RPMI8226 (cell line): ENCODE measurements around the gene AKT1S1.
"Not testable (repeated sequence)": the region's sequence is repeated elsewhere in the genome, so short reads cannot be mapped to it uniquely, and the experiment has no call there.

Source experiments
- DNase-seq: peaks from one replicate; pipeline ENCODE4 v3.0.0-alpha.2; 2015

Gene AKT1S1

DNA sequence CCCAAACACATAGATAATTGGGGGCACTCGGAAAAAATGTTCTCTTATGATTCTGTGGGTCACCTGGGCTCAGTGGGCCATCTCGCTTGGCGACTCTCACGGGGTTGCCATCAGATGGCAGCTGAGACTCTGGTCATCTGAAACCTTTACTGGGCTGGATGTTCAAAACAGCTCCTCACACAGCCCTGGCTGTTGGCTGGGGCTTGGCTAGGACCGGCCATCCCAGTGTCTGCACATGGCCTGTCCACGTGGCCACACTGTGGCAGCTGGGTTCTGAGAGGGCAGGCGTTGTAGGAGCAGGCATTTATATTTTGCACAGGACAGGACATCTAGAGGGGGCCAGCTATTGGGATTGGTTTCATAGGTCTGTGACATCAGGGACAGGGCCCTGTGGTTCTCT lies 43.6 kb downstream of the AKT1S1 start:
- no peak for DNase-seq

DNA sequence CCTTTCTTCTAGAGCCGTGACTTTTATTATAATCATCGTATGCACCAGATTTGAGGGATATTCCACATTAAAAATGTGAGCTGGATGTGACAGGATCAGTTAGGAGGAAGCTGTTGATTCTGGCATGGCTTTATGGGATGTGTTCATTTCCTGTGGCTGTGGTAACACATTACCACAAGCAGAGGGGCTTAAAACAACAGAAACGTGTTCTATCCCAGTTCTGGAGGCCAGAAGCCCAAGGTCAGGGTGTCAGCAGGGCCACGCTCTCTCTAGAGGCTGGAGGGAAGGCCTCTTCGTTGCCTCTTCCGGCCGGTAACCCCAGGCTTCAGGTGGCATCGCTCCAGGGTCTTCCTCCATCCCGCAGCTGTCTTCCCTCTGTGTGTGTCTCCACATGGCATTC lies 44.6 kb downstream of the AKT1S1 start:
- DNase-seq: no peak

DNA sequence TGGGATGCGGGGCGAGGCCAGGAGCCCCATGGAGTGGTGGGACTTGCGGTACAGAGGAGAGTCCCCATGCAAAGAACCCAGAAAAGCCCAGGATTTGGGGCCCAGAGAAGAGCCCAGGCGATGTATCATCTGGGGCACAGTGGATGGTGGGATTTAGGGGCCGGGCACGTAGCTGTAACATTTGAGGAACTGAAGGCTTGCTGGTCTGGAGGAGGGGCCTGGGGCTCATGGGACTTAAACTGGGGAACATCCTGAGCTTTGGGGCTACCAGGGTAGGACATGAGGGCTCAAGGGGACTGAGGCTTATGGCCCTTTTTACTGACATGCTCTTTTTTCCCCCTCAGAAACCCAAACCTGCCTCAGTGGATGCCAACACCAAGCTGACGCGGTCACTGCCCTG lies 45.6 kb downstream of the AKT1S1 start:
- DNase-seq: no peak

DNA sequence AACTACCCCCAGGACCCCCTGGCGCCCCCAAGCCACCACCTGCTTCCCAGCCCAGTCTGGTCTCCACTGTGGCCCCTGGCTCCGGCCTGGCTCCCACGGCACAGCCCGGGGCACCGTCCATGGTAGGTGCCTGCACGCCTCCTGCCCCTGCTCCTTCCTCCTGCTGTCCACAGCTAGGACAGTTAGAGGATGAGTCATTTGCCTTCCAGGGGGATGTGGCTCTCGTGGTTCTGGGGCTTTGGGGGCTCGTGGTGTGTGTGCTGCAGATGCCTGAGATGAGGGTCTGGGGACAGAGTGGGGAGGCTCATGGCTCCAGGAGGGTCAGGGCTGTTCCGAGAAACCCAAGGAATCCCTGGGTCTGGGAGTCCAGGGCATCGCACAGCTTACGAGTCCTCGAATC lies 46.4 kb downstream of the AKT1S1 start:
- no peak for DNase-seq

DNA sequence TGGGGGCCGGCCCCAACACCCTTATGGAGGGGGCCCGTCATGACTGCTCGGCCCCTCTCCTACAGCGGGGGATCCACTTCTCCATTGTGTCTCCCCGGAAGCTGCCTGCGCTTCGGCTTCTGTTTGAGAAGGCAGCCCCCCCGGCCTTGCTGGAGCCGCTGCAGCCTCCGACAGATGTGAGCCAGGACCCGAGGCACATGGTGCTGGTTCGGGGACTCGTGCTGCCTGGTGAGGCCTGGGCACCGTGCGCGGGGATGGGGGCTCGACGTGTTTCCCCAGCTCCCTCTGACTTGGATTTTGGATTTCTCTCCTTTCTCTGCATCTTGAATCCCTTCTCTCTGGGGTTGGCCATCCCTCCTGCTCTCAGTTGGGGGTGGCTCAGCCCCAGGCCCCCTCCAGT lies 47.4 kb downstream of the AKT1S1 start:
- DNase-seq: no peak

DNA sequence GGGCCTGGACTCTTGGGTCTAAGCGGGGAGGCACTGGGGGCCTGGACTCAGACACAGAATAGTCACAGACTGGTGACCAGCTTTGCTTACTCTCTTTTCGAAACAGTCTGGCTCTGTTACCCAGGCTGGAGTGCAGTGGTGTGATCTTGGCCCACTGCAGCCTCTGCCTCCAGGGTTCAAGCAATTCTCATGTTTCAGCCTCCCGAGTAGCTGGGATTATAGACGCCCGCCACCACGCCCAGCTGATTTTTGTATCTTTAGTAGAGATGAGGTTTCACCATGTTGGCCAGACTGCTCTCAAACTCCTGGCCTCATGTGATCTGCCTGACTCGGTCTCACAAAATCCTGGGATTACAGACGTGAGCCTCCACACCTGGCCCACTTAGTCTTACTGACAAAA lies 48.0 kb downstream of the AKT1S1 start:
- no peak for DNase-seq

DNA sequence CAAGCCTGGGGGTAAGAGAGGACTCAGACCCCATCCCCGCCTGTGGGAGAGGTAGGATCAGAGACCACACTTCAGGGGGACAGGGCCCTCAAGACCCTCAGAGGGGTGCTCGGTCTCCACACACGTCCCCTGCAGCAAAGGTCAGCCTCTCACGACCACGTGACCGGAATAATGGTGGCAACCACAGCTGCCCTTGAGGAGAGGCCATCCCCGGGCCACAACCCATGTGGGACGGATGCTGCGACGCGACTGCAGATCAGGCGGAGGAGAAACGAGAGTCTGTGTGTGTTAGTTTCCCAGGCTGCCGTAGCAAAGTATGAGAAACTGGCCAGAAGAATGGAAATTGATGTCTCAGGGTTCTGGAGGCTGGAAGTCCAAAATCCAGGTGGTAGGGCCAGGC lies 50.1 kb downstream of the AKT1S1 start:
- DNase-seq: no peak

DNA sequence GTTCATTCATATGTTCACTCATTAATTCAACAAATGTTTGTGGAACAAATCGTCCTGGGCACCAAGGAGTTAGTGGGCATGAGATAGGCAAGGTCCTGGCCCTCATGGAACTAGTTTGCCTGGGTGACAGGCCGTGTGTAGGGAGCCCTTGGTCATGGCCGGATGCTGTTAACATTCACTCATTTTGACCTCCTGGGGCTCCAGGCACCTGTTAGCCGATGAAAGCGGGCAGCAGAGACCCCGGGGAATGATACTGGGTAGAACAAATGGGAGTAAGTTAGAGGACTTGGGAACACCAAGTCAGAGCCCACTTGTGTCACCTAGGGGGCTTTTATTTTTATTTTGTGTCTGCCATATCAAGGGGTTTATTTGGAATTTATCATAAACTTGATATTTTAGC lies 52.5 kb downstream of the AKT1S1 start:
- no peak for DNase-seq

DNA sequence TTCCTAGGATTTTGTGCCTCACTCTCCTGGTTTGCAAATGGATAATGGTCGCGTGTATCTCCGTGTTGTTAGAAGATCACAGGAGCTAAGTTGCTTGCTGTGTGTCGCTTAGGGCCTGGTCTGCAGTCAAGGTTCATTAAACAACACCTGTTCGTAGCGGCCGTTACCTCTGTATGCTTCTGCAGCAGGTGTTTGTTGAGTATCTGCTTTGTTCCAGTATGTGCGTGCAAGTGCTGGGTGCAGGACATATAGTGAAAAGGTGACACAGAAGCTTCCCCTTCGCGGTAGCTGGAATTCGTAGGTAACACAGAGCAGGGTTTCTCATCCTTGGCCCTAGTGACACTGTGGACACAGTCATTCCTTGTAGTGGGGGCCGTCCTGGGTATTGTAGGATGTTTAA lies 53.7 kb downstream of the AKT1S1 start:
- DNase-seq: no peak

DNA sequence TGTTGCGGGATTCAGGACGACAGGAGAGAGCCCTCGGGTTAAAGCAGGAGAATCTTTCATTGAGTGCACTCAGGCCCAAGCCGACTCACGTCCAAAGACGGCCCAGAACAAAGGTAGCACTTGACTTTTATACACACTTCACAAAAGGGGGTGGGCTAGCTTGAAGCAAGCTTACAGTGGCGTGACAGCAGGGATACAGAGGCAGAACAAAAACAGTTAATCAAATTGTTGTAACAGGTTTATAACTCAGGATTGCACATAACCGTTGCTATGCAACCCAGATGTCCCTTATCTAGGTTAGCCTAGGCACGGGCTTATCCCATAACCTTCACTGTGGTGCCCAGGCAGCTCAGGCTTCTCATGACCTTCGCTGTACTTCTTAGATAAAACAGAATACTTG lies 57.0 kb downstream of the AKT1S1 start:
- no peak for DNase-seq

DNA sequence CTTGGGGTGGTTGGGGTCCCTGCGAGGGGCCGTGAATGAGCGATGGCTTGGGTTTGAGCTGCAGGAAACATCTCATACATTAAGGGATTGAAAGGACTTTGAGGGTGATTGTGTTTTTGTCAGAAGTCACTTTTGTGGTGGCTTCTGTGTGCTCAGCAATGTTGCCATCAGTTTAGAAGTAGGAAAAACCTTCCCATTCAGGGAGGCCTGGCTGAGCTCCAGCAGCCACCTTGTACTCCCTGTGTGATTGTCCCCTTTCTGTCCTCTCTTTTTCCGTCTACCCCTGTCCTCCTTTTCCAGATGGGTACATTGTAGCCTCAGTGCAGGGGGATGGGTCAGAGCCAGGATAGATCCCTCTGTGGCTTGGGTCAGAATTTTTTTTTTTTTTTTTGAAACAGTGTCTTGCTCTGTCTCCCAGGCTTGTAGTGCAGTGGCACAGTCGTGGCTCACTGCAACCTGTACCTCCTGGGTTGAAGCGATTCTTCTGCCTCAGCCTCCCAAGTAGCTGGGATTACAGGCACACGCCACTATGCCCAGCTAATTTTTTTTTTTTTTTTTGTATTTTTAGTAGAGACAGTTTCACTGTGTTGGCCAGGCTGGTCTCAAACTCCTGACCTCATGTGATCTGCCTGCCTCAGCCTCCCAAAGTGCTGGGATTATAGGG lies 57.6 kb downstream of the AKT1S1 start:
- not testable (repeated sequence) for DNase-seq
